Stimulated activated naive CD8-positive, alpha-beta T cell treated with anti-CD3 and anti-CD28 coated beads, Interleukin-15, Interleukin-2, amounts not matched to agents 100 U/mL and 50 U/mL, for 24 hours (primary cell): ENCODE data around the gene ANKRD26.

Experiments
- ATAC-seq: fragments of 150-1000 bp; cut with Tn5 transposase; one replicate; pipeline ENCODE4 v1.10.0; 2021
- DNase-seq: peaks from one replicate; pipeline ENCODE4 v3.0.0; 2021

Gene ANKRD26

DNA sequence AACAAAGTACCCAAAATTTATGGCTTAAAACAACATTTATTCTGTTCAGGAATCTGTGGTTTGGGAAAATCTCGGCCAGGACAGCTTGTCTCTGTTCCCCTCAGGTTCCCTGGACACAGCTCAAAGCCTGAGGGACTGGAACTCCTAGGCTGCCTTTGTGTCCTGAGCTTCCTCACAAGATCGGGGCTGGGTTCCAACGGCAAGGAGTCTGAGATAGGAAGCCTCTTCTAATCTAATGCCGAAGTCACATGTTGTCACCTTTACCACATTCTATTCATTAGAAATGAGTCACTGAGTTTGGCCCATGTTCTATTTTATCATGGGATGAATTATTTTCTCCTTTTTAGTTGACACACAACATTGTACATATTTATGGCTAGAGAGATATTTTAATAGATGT is 80.5 kb downstream of the ANKRD26 start:
- DNase-seq = no peak
- no peak for ATAC-seq

- DNase-seq = no peak
- ATAC-seq = no peak
These were observed 102.7 kb downstream of the ANKRD26 start for GRCh38 chr10:26997610-26998009.

DNA sequence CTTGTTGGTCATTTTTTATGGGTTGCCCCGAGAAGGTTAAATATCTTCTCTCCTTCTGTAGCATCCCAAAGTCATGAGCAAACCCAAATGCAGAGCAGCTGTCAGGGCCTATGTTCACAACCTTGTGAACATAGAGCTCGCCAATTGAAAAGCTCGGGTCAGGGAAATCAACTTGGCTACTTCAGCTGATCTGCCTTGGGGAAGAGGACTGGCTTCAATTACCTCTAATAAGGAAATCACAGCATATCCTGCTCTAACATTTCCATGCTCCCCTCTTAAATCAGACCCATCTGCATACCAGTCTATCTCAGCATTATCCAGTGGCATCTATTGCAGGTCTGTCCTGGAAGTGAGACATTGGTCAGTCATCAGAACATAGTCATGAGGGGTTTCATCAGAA is 105.6 kb downstream of the ANKRD26 start:
- no peak for DNase-seq
- no peak for ATAC-seq

DNA sequence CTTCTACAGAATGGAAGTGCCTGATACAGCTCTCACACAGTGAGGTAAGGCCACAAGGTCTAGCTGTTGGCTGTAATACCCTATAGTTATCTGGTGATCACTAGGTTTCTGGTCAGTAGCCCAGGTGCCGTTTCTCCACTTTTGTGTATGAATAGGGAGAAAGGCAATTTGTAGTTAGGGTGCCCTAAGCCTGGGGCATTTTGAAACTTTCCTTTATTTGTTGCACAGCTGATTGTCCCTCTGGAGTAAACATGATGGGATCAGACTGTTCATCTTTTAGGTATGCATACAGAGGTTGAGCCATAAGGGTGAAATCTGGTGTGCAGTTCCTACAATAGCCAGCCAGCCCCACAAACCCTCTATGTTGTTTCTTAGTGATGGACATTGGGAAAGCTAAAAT is 112.4 kb downstream of the ANKRD26 start:
- no peak for DNase-seq

DNA sequence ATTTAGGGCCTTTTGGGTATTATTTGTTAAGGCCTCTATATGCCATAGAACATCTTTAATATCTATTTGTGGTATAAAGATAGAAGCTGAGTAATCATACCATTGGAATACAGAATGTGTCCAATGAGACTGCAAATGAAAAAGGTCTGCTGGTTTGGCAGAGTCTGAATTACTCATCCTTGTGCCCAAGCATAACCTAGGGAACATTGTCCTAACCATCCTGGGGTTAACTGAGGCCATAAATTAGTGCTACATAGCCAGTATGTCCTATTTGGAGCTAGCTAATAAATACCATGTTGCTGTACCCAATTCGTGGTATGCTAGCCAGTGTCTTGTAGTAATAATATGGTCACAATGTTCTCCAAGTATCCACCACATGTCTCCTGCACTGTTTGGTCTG is 117.1 kb downstream of the ANKRD26 start:
- ATAC-seq = no peak
- no peak for DNase-seq

More for the DNA sequence above, 112.4 kb downstream of the ANKRD26 start:
- no peak for ATAC-seq

GRCh38 chr10:26982058-26982457 is 118.2 kb downstream of the ANKRD26 start:
- DNase-seq (no peak), ATAC-seq (no peak)

DNA sequence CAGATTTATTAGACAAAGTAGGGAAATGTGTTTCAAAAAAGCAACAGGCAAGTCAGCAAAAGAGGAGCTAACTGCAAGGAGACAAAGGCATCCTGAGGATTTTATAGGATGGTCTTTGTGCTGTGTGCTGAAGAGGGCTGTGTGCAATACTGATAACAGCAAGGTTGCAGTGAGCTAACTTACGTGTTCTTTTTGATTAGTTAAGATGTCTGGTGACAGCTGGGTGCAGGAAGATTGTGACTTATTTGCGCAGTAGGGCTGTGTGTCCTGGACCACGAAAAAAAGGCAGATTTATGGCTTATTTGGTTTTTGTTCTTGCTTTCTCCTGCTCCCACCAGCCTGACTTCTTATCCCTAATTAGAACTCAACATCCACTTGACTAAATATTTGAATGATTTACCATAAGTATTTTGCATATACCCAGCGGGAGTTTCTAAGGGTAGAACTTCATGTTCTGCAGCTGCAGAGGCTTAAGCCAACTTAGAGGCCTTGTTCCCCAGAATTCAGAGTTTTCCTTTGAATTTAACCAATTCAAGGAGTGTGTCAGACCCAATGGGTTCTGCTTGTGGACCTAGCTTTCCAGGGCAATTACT is 119.0 kb downstream of the ANKRD26 start:
- no peak for ATAC-seq
- DNase-seq = no peak

DNA sequence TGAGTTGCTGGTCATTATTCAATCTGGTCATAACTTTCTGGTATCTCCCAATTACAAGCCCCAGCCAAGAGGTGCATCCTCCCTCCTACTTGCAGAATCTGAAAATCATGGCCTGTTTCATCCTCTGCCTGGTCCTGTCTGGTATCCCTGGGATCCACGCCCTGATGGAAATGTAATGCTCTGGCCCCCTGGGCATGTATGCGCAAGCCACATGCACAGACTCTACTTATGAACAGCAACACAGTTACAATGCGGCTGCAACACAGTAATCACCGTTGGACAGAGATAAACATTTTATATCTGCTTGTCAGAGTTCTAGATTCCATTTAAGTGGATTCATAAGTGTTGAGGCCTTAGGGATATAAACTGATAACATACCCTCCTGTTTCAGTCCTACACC is 121.8 kb downstream of the ANKRD26 start:
- ATAC-seq (no peak), DNase-seq (no peak)

- DNase-seq (no peak), ATAC-seq (no peak)
These were observed 122.7 kb downstream of the ANKRD26 start for GRCh38 chr10:26977635-26978034.

DNA sequence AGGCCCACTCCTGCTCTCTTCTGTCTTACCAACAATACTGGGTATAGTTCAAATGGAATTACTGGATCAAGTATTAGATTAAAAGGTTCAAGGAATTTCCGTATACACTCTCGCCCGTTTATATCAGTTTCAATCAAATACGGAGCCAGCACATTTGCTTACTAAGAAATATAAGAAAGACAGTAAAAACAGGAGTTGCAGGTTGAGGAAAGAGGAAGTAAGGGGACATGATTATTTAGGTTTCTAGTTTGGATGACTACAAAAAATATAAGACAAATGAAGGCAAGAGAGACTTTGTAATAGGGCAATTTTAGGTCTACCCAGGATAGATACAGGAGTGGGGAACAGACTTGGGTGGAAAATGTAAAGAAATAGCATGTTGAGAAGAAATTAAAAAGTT is 129.6 kb downstream of the ANKRD26 start:
- DNase-seq (no peak), ATAC-seq (no peak)

- ATAC-seq = peak; percentile 86
- no peak for DNase-seq
These were observed 131.0 kb downstream of the ANKRD26 start for GRCh38 chr10:26969145-26969926.

- ATAC-seq (no peak), DNase-seq (no peak)
These were observed 137.5 kb downstream of the ANKRD26 start for GRCh38 chr10:26962835-26963234.

DNA sequence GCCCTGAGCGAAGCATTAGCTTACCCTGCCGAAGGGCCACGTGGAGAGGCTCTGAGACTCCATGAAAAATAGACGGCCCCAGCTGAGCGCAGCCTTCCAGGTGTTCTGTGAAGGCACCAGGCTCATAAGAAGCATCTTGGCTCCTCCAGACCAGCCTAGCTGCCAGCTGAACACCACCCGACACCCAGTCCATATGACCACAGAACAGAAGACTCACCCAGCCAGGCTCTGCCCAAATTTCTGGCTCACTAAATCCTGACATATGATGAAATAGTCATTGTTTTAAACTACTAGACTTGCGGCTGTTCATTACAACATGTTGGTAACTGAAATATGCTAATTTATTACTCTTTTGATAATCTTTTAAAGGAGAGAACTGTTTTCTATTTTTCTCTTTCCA is 140.0 kb downstream of the ANKRD26 start:
- ATAC-seq (no peak), DNase-seq (no peak)

GRCh38 chr10:26959841-26960240 is 140.5 kb downstream of the ANKRD26 start:
- DNase-seq = no peak

More at GRCh38 chr10:26959841-26960240, 140.5 kb downstream of the ANKRD26 start:
- ATAC-seq = no peak
